Measurements from ENCODE around the gene HNRNPUL1.

HNRNPUL1 gene

DNA sequence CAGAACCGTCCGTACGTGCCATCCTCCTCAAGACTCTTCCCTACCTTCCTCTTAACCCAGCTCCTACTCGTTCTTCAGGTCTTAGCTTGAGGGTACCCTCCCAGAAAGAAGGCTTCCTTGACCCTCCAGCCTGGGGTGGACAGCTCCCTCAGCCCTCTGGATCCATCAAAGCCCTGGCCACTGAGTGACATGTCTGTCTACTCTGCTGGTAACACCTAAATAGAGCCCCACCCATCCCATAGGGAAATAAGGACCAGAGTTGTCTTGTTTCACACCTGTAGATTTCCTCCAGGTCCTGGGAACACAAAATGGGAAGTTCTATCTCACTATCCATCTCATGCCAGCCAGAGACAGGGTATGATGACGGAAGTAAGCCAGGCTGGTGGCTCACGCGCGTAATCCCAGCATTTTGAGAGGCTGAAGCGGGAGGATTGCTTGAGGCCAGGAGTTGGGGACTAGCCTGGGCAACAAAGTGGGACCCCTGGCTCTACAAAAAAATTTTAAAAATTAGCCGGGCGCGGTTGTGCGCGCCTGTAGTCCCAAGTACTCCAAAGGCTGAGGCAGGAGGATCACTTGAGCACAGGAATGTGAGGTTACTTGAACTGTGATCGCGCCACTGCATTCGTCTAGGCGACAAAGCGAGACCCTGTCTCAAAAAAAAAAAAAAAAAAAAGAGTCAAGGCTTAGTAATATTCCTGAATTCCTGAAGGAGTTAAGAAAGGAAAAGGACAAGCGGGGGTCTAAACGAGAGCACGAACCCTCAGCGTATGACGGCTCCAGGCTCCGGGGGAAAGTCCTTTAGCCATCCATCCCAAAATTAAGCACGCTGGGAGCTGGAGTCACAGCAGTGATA, 45.2 kb downstream of the HNRNPUL1 start:
- ATAC-seq = no peak

GRCh38 chr19:41310033-41310831, 46.1 kb downstream of the HNRNPUL1 start, which contains the start of gene CCDC97:
CCDC97 (plus strand) TSS chr19:41310172; CDS start chr19:41310311, 139 bp downstream.
- ATAC-seq = peak; percentile 67

GRCh38 chr19:41311072-41311471, 46.9 kb downstream of the HNRNPUL1 start:
- no peak for ATAC-seq

- ATAC-seq = no peak
These were observed 47.4 kb downstream of the HNRNPUL1 start for GRCh38 chr19:41311613-41312012.

DNA sequence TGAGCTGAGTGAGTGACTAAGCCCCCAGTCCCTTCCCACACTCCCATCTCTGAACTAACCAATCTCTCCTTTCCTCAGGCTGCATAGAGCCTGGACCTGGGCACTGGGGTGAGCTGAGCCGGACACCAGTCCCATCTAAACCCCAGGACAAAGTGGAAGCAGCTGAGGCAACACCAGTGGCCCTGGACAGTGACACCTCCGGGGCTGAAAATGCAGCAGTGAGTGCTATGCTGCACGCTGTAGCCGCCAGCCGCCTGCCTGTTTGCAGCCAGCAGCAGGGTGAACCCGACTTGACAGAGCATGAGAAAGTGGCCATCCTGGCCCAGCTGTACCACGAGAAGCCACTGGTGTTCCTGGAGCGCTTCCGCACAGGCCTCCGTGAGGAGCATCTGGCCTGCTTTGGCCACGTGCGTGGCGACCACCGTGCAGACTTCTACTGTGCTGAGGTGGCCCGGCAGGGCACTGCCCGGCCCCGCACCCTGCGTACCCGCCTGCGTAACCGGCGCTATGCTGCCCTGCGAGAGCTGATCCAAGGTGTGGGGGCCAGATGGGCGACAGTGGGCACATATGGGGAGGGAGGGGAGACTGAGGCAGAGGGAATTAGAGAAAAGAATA, 52.2 kb downstream of the HNRNPUL1 start:
- ATAC-seq = no peak

- ATAC-seq = peak in 1 of 2 donors; percentile 16
These were observed 54.7 kb downstream of the HNRNPUL1 start for GRCh38 chr19:41318696-41319499.

GRCh38 chr19:41319500-41320184, 55.5 kb downstream of the HNRNPUL1 start:
- no peak for ATAC-seq

DNA sequence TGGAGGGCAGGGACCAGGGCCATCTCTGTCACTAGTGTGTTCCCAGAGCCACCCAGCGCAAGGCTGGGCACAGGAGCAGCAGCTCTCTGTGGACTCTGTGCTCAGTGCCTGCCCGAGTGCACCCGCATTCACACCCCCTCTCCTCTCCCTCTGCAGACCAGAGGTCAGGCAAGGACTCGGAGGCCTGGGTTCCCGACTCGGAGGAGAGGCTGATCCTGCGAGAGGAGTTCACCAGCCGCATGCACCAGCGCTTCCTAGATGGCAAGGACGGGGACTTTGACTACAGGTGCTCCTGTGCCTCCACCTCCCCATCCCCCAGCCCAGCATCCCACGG, 56.0 kb downstream of the HNRNPUL1 start:
- no peak for ATAC-seq

DNA sequence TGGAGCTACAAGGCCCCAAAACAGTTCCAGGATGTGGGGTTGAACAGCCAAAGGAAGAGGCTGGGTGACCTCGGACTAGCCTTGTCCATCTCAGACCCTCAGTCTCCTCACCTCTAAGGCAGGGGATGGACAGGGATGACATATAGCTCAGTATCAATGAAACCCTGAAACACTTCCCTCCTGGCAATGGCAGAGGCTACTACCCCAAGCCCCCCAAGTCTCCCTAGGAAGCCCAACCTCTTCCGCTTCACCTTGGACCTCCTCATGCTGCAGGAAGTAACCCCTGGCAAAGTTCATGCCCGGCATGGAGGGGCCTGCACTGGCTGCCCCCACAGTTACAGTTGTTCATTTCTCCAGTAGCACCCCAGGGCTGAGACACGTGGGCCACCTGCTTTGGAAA, 56.4 kb downstream of the HNRNPUL1 start:
- ATAC-seq = no peak

DNA sequence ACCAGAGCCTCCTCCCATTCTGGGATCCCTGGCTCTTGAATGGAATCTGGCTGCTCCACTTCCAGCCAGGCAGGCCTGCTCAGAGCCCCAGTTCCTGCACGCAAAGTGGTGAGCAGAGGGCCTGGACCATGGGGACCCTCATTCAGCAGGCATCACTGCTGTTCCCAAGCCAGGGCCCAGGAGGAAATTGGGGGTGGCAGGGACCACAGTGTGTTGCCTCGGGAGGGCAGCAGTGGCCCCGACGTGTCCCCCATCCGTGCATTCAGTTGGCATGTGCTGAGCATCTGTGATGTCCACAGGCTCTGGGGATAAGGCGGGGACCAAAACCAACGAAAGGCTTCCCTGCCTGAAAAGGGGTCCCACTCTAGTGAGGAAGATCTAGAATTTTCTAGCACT, 57.0 kb downstream of the HNRNPUL1 start:
- ATAC-seq = no peak

DNA sequence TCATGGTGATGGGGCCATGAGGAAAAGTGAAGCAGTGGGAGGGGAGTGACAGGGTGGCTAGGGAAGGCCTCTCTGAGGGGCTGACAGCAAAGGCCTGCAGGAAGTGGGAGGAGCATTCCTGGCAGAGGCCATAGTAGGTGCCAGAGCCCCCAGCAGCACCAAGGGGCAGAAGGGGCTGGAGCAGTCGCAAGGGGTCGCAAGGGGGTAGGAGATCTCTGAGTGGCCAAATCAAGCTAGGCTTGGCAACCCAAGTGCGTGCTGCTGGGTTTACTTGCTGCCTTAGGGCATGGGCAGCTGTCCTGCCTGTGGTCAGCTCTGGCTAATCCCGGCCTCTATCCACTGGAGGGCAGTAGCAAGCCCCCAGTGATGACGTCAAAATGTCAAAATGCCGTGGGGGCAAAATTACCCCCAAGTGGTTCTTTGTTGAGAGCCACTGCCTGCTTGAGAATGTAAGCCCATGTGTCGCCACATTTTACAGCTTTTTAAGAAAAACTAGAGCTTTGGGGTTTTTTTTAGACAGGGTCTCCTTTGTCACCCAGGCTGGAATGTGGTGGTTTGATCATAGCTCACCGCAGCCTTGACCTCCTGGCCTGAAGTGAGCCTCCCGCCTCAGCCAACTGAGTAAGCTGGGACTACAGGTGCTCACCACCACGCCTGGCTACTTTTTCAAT, 57.6 kb downstream of the HNRNPUL1 start:
- ATAC-seq = no peak

DNA sequence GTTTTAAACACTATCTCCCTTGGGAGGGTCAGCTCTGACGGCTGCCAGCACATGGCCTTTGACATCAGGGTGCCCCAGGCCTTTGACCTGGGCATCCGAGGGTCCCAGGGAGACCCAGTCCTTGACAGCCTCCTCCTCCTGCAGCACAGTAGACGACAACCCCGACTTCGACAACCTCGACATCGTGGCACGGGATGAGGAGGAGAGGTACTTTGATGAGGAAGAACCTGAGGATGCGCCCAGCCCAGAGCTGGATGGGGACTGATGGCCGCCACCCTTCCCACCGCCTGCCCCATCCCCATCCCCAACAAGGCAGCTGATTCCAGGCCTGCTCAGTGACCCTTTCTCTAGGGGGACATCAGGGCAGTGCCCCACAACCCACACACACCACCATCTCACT, 58.3 kb downstream of the HNRNPUL1 start:
- ATAC-seq = no peak

DNA sequence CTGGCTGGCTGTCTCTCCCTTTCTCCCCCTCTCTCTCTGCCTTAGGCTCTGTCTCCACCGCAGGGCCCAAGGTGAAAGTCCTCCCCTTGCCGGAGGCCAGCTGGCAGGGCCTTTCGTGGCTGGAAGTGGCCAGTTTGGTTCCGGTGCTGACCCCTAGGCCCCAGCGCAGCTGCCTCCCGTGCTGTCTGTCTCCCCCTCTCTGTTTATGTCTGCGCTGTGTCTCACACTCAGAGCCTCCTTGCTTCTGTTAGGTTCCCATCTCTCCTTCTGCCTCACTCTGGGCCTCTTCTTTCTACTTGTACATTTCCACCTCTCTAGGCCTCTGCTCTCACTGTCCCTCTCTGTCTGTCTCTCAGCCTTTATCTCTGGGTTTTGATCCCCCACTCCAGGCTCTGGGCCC, 58.9 kb downstream of the HNRNPUL1 start:
- ATAC-seq = no peak

DNA sequence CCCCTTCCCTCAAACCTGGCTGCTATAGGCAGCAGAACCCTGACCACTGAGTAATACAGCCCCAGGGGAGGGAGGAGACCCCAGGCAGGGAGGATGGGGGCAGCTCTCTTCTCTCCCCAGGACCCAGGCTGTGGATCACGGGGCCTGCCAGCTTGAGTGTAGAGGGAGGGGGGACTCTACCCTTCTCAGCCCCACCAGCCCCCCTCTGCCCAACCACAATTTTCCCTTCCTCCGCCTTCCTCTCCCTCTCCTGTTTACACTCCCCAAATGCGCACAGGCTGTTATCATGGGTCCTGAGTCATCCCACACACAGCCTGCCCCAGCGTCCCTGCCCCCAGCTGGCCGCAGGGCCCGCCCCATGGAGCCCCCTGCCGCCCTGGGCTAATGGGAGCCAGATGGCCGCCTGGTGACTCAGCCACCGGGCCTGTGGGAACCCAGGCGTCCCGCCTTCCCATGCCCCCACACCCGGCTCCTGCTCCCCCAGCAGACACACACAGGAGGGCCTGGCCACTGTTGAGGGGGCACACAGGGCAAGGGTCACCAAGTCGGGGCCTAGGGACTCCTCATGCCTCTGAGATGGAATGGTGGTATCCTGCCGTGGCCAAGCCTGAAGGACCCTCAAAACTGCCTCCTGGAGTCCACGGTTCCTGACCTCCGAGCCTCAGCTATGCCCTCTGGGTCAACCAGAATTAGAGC, 59.4 kb downstream of the HNRNPUL1 start:
- ATAC-seq = no peak

DNA sequence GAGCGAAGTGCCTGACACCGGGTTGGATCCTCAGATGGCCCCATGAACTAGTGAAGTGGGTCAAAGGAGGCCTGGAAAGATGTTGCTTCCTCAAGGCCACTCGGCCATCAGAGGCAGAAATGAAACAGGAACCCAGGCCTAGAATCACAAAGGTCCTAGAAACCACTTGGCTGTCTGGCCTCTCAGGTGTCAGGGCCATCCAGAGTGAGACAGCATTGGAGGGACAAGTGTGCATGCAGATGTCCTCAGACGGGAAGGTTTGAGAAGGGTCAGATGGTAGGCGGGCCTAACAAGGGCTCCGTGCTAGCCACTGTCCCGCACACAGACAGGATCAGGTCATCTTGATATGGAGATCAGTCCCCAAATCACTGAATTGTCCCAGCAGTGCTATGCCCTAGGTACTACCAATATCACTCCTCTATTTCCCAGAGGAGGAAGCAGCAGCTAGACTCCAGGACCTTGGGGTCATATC, 60.1 kb downstream of the HNRNPUL1 start:
- ATAC-seq = no peak

- ATAC-seq = no peak
These were observed 60.9 kb downstream of the HNRNPUL1 start for GRCh38 chr19:41324921-41325639.

- no peak for ATAC-seq
These were observed 61.4 kb downstream of the HNRNPUL1 start for GRCh38 chr19:41325640-41325946.

DNA sequence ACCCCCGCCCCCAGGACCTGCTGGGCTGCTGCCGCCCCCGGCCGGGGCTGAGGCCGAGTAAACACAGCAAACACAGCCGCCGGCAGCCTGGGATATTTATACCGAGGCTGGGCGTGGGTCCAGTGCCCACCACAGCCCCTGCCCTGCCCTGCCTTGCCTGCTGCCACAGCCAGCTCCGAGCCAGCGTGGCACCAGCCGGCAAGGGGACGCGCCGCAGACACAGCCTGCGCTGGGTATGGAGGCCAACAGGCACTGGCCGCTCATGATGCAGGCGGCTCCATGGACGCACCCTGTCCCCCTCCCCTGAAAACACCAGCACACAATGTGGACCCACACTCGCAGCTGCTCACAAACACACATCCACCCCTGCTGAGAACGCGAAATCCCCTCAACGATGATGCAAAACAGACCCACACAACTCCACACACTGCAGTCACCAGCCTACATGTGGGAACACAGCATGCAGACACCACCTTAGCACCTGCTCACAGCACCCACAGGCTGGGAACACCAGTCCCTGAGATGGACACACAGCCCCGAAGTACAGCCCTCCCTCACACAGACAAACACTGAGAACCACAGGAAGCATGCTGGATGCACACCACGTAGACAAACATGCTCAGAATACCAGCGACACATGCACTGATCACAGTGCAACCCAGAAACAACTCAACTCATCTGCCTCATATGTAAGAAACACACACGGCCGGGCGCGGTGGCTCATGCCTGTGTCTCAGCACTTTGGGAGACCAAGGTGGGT, 62.0 kb downstream of the HNRNPUL1 start:
- ATAC-seq = no peak

- ATAC-seq = no peak
These were observed 63.0 kb downstream of the HNRNPUL1 start for GRCh38 chr19:41327076-41327575.
